GM12875 (cell line): Measurements from ENCODE around the gene ARID1B.

Source experiments
- H3K4me3 ChIP-seq: one replicate; pipeline ENCODE4 v1.5.1; 2011; ENCODE audit warnings: low read depth, low read length, control low read depth
- TF ChIP-seq, protein P1 (sequence below): IDR thresholded peaks from 2 replicates; pipeline ENCODE4 v1.5.1; 2011; ENCODE audit warnings: low read depth, mild to moderate bottlenecking, control low read depth, inconsistent platforms, low read length, moderate library complexity, borderline replicate concordance; ENCODE audit not compliant: insufficient read depth

Gene ARID1B

DNA sequence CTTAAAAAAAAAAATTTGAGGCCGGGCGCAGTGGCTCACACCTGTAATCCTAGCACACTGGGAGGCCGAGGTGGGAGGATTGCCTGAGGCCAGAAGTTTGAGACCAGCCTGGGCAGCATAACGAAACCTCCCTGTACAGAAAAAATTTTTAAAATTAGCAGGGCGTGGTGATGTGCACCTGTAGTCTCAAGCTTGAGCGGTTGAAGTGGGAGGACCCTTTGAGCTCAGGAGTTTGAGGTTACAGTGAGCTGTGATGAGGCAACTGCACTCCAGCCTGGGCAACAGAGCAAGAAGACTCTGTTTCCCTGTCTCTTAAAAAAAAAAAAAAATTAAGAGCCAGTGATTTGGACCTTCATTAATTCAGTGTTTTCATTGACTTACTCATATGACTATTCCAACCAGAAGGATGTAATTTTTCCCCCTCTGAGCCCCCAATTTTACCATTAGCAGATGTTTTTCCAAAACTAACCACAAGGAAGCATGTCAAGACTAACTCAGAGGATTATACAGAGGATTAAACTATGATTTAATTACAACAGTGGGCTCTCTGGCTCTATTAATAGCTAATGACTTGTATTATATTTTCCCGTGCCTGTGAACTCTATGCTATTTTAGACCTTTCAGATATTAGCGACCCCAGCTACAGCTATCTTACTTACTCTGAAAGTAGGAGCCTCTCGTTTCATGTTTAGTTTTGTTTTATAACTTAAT lies 75.1 kb downstream of the ARID1B start:
- TF ChIP-seq, protein P1, sequence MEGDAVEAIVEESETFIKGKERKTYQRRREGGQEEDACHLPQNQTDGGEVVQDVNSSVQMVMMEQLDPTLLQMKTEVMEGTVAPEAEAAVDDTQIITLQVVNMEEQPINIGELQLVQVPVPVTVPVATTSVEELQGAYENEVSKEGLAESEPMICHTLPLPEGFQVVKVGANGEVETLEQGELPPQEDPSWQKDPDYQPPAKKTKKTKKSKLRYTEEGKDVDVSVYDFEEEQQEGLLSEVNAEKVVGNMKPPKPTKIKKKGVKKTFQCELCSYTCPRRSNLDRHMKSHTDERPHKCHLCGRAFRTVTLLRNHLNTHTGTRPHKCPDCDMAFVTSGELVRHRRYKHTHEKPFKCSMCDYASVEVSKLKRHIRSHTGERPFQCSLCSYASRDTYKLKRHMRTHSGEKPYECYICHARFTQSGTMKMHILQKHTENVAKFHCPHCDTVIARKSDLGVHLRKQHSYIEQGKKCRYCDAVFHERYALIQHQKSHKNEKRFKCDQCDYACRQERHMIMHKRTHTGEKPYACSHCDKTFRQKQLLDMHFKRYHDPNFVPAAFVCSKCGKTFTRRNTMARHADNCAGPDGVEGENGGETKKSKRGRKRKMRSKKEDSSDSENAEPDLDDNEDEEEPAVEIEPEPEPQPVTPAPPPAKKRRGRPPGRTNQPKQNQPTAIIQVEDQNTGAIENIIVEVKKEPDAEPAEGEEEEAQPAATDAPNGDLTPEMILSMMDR, result no peak
- H3K4me3 ChIP-seq, result no peak overlapping the region

DNA sequence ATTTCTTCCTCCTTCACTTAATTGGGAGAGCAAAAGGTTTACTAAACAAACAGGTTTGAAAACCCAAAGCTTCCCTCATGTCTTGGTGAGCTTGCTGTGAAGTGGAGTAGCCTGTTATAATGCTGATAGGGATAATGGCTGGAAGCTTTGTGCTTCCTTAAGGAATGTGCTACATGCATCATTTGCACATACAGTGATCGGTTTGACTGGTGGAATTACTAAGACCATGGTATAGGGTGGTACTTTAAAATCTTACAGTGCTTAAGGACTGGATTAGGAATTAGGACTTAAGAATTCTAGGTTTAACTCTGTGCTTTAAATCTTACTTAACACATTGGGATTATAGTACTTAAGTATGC lies 75.7 kb downstream of the ARID1B start:
- no peak overlapping the region for H3K4me3 ChIP-seq
- TF ChIP-seq, protein P1, result no peak

DNA sequence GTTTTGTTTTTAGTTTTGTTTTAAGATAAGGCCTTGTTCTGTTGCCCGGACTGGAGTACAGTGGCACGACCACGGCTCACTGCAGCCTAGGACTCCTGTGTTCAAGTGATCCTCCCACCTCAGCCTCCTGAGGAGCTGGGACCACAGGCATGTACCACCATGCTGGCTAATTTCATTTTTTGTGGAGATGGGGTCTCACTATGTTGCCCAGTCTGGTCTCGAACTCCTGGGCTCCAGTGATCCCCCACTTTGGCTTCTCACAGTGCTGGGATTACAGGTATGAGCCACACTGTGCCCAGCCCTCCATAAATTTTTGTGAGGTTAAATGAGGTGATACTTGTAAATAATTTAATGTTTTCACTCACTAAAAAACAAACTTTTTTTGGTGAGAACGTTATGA lies 76.6 kb downstream of the ARID1B start:
- no peak overlapping the region for H3K4me3 ChIP-seq

DNA sequence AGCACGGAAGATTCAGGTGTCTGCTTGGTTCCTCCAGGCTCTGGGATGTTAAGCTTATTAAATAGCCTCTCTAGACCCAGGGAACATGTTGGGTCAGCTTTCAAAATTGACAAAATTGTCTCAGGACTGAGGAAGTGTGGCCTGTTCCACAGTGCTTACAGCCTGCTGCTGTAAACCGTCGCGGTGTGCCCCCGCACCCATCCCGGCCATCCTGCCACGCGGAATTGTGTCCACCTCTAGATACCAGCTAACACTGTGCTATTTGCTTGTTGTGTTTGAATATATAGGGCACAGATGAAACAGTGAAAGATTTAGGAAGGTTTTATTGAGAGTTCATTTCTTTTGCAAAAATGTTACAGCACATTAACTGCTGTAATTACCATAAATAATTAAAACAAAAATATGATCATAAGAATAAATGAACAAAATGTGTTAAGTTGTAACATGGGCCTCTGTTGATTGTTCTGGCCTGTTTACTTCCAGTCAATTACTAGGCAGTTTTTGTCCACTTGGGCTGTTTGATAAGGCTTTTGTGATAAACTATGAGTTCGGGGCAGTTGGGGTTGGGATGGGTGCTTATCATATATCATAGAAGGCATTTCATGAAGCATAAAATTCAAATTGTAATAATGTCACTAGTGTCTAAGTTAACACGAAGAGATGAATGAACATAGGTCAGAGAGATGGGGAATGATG lies 77.4 kb downstream of the ARID1B start:
- TF ChIP-seq, protein P1, result no peak
- H3K4me3 ChIP-seq, result no peak overlapping the region

More for the DNA sequence above, 76.6 kb downstream of the ARID1B start:
- TF ChIP-seq, protein P1, result no peak

DNA sequence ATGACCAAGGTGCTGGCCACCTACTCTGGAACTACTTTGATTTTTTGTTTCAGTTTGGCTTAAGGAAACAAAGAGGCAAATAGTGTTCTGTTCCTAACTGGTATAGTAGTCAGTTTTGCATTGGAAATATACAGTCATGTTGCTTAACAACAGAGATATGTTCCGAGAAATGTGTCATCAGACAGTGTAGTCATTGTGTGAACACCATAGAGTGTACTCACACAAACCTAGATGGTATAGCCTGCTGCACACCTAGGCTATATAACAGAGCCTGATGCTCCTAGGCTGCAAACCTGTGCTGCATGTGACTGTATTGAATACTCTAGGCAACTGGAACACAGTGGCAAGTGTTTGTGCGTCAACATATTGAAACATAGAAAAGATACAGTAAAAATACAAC lies 80.4 kb downstream of the ARID1B start:
- TF ChIP-seq, protein P1, result no peak
- H3K4me3 ChIP-seq, result no peak overlapping the region

DNA sequence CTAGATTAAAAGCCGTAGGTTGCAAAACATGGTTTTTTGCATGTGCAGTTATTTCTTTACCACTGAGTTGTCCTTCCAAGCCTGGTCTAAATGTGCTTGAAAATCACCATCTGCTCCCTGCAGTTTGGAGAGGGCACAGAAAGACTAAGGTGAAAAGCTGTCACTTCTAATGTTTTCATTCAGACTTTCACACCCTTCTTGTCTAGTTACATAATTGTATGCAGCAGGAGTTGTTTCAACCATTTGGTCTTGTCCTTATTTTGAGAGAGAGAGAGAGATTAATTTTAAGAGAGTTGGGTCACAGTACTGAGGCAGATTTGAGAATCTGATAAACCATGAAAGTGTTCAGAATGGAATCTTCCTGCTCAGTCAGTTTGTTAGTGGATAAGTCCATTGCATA lies 82.5 kb downstream of the ARID1B start:
- TF ChIP-seq, protein P1, result no peak
- H3K4me3 ChIP-seq, result no peak overlapping the region

DNA sequence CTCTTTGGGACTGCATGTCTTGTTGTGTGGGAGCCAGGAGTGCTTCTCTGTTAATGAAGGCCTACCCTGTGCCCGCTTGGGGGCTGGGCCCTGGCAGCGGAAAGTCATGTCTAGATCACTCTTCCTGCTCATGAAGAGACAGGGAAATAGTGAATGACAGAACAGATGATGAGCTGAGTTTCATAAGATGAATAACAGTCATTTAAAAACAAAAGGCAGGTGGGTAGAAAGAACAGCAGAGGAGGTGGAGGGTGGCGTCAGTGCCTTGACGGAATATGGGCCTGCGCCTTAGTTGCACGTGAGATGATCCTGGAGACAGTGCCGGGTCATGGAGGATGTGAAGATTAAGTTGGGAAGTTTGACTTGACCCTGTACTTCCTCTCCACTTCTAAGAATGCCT lies 85.5 kb downstream of the ARID1B start:
- H3K4me3 ChIP-seq, result no peak overlapping the region
- TF ChIP-seq, protein P1, result no peak
